GM21381 (cell line): ENCODE results near the gene TMEM59L.
A peak's percentile ranks its signal among the peaks of the same experiment; 100 is the strongest.

Experiments used
- ATAC-seq: cut with Tn5 transposase; IDR thresholded peaks from one replicate; pipeline ENCODE4 v1.9.1; 2021; ENCODE audit warnings: mild to moderate bottlenecking, moderate library complexity; ENCODE audit not compliant: unreplicated experiment

TMEM59L gene

GRCh38 chr19:18636183-18636968 lies 23.7 kb downstream of the TMEM59L start:
- ATAC-seq: peak; percentile 83

GRCh38 chr19:18636969-18637629 lies 24.4 kb downstream of the TMEM59L start, which contains the start of gene KLHL26:
TSS of gene KLHL26 (plus strand) at chr19:18637028. CDS start at chr19:18637055, 27 bp downstream.
- no peak for ATAC-seq

- ATAC-seq: no peak
These were observed 25.3 kb downstream of the TMEM59L start for GRCh38 chr19:18637673-18638630.

GRCh38 chr19:18639706-18640243 lies 27.1 kb downstream of the TMEM59L start:
- ATAC-seq: no peak

GRCh38 chr19:18644196-18645034 lies 31.7 kb downstream of the TMEM59L start:
- no peak for ATAC-seq

GRCh38 chr19:18645035-18645511 lies 32.4 kb downstream of the TMEM59L start:
- no peak for ATAC-seq

- no peak for ATAC-seq
These were observed 34.1 kb downstream of the TMEM59L start for GRCh38 chr19:18646535-18647370.

- ATAC-seq: no peak
These were observed 34.7 kb downstream of the TMEM59L start for GRCh38 chr19:18647371-18647767.

GRCh38 chr19:18647807-18648206 lies 35.1 kb downstream of the TMEM59L start:
- ATAC-seq: no peak

GRCh38 chr19:18648973-18649315 lies 36.3 kb downstream of the TMEM59L start:
- no peak for ATAC-seq

GRCh38 chr19:18649371-18650020 lies 36.8 kb downstream of the TMEM59L start:
- no peak for ATAC-seq

GRCh38 chr19:18650021-18650390 lies 37.3 kb downstream of the TMEM59L start:
- no peak for ATAC-seq

GRCh38 chr19:18650468-18651041 lies 37.9 kb downstream of the TMEM59L start:
- no peak for ATAC-seq

GRCh38 chr19:18651300-18651699 lies 38.6 kb downstream of the TMEM59L start:
- no peak for ATAC-seq

- ATAC-seq: no peak
These were observed 39.1 kb downstream of the TMEM59L start for GRCh38 chr19:18651733-18652132.

GRCh38 chr19:18653853-18654252 lies 41.2 kb downstream of the TMEM59L start:
- no peak for ATAC-seq

- ATAC-seq: no peak
These were observed 41.8 kb downstream of the TMEM59L start for GRCh38 chr19:18654469-18654868.

- no peak for ATAC-seq
These were observed 42.6 kb downstream of the TMEM59L start for GRCh38 chr19:18655173-18655844.
